HepG2 (cell line): ENCODE results near the gene CARD19. TPM values are rescaled to one million over a fixed set of nuclear protein-coding genes. Genes with fewer than 3 reads are reported as not detected.

ENCODE experiments used
- HOXA3 ChIP-seq: sonication (generic); formaldehyde crosslinking; IDR thresholded peaks from 2 replicates; pipeline ENCODE4 v1.5.0; 2020; ENCODE audit warnings: missing genetic modification reagents
- ISL2 ChIP-seq: sonication (generic); formaldehyde crosslinking; IDR thresholded peaks from 2 replicates; pipeline ENCODE4 v1.5.0; 2020; ENCODE audit warnings: missing genetic modification reagents
- MYC ChIP-seq: sonication (generic); formaldehyde crosslinking; IDR thresholded peaks from 2 replicates; pipeline ENCODE4 v1.9.0; 2021; ENCODE audit warnings: missing genetic modification reagents, borderline replicate concordance
- NCOR1 ChIP-seq: fragments of 200-600 bp; sonication (generic); IDR thresholded peaks from 2 replicates; pipeline ENCODE4 v1.7.0; 2017; ENCODE audit warnings: antibody characterized with exemption, low read length, borderline replicate concordance
- NR1H2 ChIP-seq: sonication (generic); formaldehyde crosslinking; IDR thresholded peaks from 2 replicates; pipeline ENCODE4 v1.8.1; 2022; ENCODE audit warnings: low read depth, missing genetic modification reagents, borderline replicate concordance
- NRL ChIP-seq: sonication (generic); formaldehyde crosslinking; IDR thresholded peaks from 2 replicates; pipeline ENCODE4 v1.5.0; 2020; ENCODE audit warnings: missing genetic modification reagents, mild to moderate bottlenecking, moderate library complexity, borderline replicate concordance
- TMF1 ChIP-seq: sonication (generic); formaldehyde crosslinking; IDR thresholded peaks from 2 replicates; pipeline ENCODE4 v1.8.1; 2022; ENCODE audit warnings: low read depth, missing genetic modification reagents
- ZFP37 ChIP-seq: sonication (generic); formaldehyde crosslinking; IDR thresholded peaks from 2 replicates; pipeline ENCODE4 v1.4.0; 2020; ENCODE audit warnings: missing genetic modification reagents, borderline replicate concordance
- ZNF205 ChIP-seq: IDR thresholded peaks from 2 replicates; pipeline ENCODE4 v1.6.1; 2018; ENCODE audit warnings: missing biosample characterization, missing genetic modification reagents
- ZNF33B ChIP-seq: sonication (generic); formaldehyde crosslinking; IDR thresholded peaks from 2 replicates; pipeline ENCODE4 v1.5.1; 2020; ENCODE audit warnings: mild to moderate bottlenecking, missing genetic modification reagents
- ZNF703 ChIP-seq: sonication (generic); formaldehyde crosslinking; IDR thresholded peaks from 2 replicates; pipeline ENCODE4 v1.5.1; 2020; ENCODE audit warnings: missing genetic modification reagents, mild to moderate bottlenecking, moderate library complexity, borderline replicate concordance
- ZNF773 ChIP-seq: sonication (generic); formaldehyde crosslinking; IDR thresholded peaks from 2 replicates; pipeline ENCODE4 v1.4.0; 2020; ENCODE audit warnings: missing genetic modification reagents, borderline replicate concordance
- ZNF850 ChIP-seq: sonication (generic); formaldehyde crosslinking; conservative IDR thresholded peaks from 2 replicates; pipeline ENCODE4 v1.9.0; 2021; ENCODE audit warnings: mild to moderate bottlenecking, missing genetic modification reagents
- polyA plus RNA-seq, 8 experiments: library from polyadenylated mRNA; depleted of rRNA in 3 of 8; stranded (reverse) in 7 of 8; unstranded in 1 of 8; fragments of >200 nt; fragmentation: Illumina TruSeq in 4 of 8; extraction: Trizol in 4 of 8; gene quantifications; 2 replicates each; pipeline versions ENCODE4 v1.2.1 to v1.2.3, GENCODE V29; 2011 to 2016; ENCODE audit warnings: low read depth in 4 of 8, missing spikeins in 1 of 8, mixed read lengths in 1 of 8; ENCODE audit not compliant: insufficient read depth in 1 of 8
- total RNA-seq, 5 experiments: library from RNA; depleted of rRNA; stranded (reverse); fragments of >200 nt; fragmentation: Illumina TruSeq; extraction: Trizol; gene quantifications; 2 replicates each; pipeline ENCODE4 v1.2.3, GENCODE V29; 2016; ENCODE audit warnings: low read depth in 1 of 5
- TF ChIP-seq, protein P1 (sequence below): sonication (generic); formaldehyde crosslinking; IDR thresholded peaks from 2 replicates; pipeline ENCODE4 v1.5.0; 2020; ENCODE audit warnings: mild to moderate bottlenecking, missing genetic modification reagents, borderline replicate concordance
- TF ChIP-seq, protein P2 (sequence below): sonication (generic); formaldehyde crosslinking; IDR thresholded peaks from 2 replicates; pipeline ENCODE4 v1.4.0; 2020; ENCODE audit warnings: missing genetic modification reagents, borderline replicate concordance
- TF ChIP-seq, protein P3 (sequence below): sonication (generic); formaldehyde crosslinking; IDR thresholded peaks from 2 replicates; pipeline ENCODE4 v1.8.1; 2023; ENCODE audit warnings: mild to moderate bottlenecking, moderate library complexity, missing genetic modification reagents
- TF ChIP-seq, protein P4 (sequence below): sonication (generic); formaldehyde crosslinking; conservative IDR thresholded peaks from 2 replicates; pipeline ENCODE4 v1.4.0; 2020; ENCODE audit warnings: missing genetic modification reagents

The CARD19 gene
- total and polyA plus RNA-seq, 2 of the 13 experiments (the other 11 are each of a cell fraction or from before 2014, with no cell fraction given): 18.4 to 47.2 TPM

DNA sequence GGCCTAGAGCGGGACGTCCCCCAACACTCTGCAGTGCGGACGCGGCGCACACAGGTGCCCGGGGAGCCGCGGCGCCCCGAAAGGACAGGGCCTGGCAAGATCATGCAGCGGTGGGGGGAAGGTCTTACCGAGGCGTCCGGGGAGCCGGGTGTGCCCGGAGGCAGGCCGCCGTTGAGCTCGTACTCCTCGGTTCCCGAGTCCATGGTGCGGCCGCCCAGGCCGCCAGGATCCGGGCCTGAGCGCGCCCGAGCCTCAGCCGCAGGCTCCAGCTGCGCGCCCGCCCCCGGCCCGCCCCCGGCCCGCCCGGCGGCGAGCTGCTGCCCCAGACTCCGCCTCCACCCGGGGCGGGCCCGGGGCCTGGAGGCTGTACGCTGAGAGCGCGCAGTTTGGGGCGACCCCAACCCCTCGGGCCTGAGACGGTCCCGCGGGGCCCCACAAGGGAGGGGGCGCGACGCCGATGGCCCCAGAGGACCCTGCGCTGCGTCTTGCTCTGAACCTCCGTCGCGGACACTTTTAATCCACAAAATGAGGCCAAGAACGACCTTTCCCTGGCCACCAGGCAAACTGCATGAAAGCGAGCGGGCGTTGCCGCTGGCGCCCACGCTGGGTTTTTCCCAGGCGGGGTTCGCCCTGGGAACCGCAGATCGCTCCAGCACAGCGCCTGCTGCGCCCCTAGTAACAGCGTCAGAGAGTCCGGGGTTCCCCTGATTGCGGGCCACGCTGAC, 38.2 kb downstream of the CARD19 start, which contains the start of gene NINJ1 (continued):
- TF ChIP-seq, protein P1, sequence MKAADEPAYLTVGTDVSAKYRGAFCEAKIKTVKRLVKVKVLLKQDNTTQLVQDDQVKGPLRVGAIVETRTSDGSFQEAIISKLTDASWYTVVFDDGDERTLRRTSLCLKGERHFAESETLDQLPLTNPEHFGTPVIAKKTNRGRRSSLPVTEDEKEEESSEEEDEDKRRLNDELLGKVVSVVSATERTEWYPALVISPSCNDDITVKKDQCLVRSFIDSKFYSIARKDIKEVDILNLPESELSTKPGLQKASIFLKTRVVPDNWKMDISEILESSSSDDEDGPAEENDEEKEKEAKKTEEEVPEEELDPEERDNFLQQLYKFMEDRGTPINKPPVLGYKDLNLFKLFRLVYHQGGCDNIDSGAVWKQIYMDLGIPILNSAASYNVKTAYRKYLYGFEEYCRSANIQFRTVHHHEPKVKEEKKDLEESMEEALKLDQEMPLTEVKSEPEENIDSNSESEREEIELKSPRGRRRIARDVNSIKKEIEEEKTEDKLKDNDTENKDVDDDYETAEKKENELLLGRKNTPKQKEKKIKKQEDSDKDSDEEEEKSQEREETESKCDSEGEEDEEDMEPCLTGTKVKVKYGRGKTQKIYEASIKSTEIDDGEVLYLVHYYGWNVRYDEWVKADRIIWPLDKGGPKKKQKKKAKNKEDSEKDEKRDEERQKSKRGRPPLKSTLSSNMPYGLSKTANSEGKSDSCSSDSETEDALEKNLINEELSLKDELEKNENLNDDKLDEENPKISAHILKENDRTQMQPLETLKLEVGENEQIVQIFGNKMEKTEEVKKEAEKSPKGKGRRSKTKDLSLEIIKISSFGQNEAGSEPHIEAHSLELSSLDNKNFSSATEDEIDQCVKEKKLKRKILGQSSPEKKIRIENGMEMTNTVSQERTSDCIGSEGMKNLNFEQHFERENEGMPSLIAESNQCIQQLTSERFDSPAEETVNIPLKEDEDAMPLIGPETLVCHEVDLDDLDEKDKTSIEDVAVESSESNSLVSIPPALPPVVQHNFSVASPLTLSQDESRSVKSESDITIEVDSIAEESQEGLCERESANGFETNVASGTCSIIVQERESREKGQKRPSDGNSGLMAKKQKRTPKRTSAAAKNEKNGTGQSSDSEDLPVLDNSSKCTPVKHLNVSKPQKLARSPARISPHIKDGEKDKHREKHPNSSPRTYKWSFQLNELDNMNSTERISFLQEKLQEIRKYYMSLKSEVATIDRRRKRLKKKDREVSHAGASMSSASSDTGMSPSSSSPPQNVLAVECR (CRISPR knock-in tag): peak; percentile 34; the same call in 1 of the 2 replicates
- TF ChIP-seq NR1H2 (CRISPR knock-in tag) (no peak), ZNF850 (CRISPR knock-in tag) (peak; percentile 16; the same call in 1 of the 2 replicates), NRL (CRISPR knock-in tag) (no peak), HOXA3 (CRISPR knock-in tag) (no peak), NCOR1 (no peak), MYC (CRISPR knock-in tag) (peak; percentile 15; the same call in 1 of the 2 replicates), ZFP37 (CRISPR knock-in tag) (no peak), ZNF33B (CRISPR knock-in tag) (no peak), ISL2 (0 out of 2 replicates have a peak, but pooled peaks have one; percentile 6), ZNF703 (CRISPR knock-in tag) (0 out of 2 replicates have a peak, but pooled peaks have one; percentile 37), ZNF773 (CRISPR knock-in tag) (no peak), TMF1 (CRISPR knock-in tag) (peak; percentile 50; the same call in 1 of the 2 replicates), ZNF205 (CRISPR knock-in tag) (0 out of 2 replicates have a peak, but pooled peaks have one; percentile 16)
- TF ChIP-seq, protein P2, sequence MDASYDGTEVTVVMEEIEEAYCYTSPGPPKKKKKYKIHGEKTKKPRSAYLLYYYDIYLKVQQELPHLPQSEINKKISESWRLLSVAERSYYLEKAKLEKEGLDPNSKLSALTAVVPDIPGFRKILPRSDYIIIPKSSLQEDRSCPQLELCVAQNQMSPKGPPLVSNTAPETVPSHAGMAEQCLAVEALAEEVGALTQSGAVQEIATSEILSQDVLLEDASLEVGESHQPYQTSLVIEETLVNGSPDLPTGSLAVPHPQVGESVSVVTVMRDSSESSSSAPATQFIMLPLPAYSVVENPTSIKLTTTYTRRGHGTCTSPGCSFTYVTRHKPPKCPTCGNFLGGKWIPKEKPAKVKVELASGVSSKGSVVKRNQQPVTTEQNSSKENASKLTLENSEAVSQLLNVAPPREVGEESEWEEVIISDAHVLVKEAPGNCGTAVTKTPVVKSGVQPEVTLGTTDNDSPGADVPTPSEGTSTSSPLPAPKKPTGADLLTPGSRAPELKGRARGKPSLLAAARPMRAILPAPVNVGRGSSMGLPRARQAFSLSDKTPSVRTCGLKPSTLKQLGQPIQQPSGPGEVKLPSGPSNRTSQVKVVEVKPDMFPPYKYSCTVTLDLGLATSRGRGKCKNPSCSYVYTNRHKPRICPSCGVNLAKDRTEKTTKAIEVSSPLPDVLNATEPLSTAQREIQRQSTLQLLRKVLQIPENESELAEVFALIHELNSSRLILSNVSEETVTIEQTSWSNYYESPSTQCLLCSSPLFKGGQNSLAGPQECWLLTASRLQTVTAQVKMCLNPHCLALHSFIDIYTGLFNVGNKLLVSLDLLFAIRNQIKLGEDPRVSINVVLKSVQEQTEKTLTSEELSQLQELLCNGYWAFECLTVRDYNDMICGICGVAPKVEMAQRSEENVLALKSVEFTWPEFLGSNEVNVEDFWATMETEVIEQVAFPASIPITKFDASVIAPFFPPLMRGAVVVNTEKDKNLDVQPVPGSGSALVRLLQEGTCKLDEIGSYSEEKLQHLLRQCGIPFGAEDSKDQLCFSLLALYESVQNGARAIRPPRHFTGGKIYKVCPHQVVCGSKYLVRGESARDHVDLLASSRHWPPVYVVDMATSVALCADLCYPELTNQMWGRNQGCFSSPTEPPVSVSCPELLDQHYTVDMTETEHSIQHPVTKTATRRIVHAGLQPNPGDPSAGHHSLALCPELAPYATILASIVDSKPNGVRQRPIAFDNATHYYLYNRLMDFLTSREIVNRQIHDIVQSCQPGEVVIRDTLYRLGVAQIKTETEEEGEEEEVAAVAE (CRISPR knock-in tag): 0 out of 2 replicates have a peak, but pooled peaks have one; percentile 8
- TF ChIP-seq, protein P3, sequence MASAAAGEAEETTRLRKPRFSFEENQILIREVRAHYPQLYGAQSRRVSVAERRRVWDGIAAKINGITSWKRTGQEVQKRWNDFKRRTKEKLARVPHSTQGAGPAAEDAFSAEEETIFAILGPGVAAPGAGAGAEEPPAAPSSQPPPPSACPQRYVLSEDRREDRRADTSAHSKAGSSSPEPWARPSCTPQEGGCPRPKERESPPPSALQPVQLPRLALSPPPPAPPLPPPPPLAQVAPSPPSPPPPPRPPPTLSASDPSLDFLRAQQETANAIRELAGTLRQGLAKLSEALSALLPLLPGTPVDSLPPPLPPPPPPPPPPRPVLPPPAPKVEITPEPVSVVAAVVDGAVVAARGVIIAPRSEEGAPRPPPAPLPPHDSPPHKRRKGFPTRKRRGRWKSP (CRISPR knock-in tag): 0 out of 2 replicates have a peak, but pooled peaks have one; percentile 26
- TF ChIP-seq, protein P4, sequence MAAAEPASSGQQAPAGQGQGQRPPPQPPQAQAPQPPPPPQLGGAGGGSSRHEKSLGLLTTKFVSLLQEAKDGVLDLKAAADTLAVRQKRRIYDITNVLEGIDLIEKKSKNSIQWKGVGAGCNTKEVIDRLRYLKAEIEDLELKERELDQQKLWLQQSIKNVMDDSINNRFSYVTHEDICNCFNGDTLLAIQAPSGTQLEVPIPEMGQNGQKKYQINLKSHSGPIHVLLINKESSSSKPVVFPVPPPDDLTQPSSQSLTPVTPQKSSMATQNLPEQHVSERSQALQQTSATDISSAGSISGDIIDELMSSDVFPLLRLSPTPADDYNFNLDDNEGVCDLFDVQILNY (CRISPR knock-in tag): no peak
